Measurements from ENCODE around the gene EIF2B4.

Gene EIF2B4

GRCh38 chr2:27362678-27363420 lies 7.3 kb downstream of the EIF2B4 start:
- H3K79me2 ChIP-seq (ENCODE audit: low read length): peaks cover 9% of the 10 kb centered on the region
- no peak for TF ChIP-seq CTCF (IDR thresholded peaks at IDR 0.05; ENCODE audit: low read depth, low read length)
- no peak for TF ChIP-seq EZH2phosphoT487 (IDR thresholded peaks at IDR 0.05; ENCODE audit: low read depth)
- no peaks in the 10 kb centered on the region for H3K27me3 ChIP-seq (ENCODE audit: low read depth, low read length)
- H3K4me2 ChIP-seq (ENCODE audit: low read length): no peak overlapping the region
- no peaks in the 10 kb centered on the region for H3K9me3 ChIP-seq (ENCODE audit: insufficient read depth, low read length)
- H3K27ac ChIP-seq (ENCODE audit: low read length): no peak overlapping the region
- no peak overlapping the region for H3K4me3 ChIP-seq (ENCODE audit: low read length)
- no peak overlapping the region for H2AFZ ChIP-seq (ENCODE audit: low read depth, low read length)
- no peaks in the 10 kb centered on the region for H4K20me1 ChIP-seq (ENCODE audit: insufficient read depth, low read length)
- H3K9ac ChIP-seq (ENCODE audit: low read length): no peak overlapping the region
- H3K4me1 ChIP-seq (ENCODE audit: low read length): peaks cover 16% of the 10 kb centered on the region
- H3K36me3 ChIP-seq (replicated peaks; ENCODE audit: low read depth, low read length): peaks cover 33% of the 10 kb centered on the region

- Histone ChIP-seq H3K36me3 (replicated peaks; ENCODE audit: low read depth, low read length) (peaks cover 12% of the 10 kb centered on the region), H3K4me3 (ENCODE audit: low read length) (peak within 1 kb of the TSS; percentile 96), H4K20me1 (ENCODE audit: insufficient read depth, low read length) (peaks cover 8% of the 10 kb centered on the region; the same call in 1 of the 2 replicates), H3K27ac (ENCODE audit: low read length) (peak within 1 kb of the TSS; percentile 84), H3K9me3 (ENCODE audit: insufficient read depth, low read length) (no peaks in the 10 kb centered on the region), H3K79me2 (ENCODE audit: low read length) (peaks cover 69% of the 10 kb centered on the region), H3K4me2 (ENCODE audit: low read length) (peak within 1 kb of the TSS; percentile 90), H3K27me3 (ENCODE audit: low read depth, low read length) (no peaks in the 10 kb centered on the region), H2AFZ (ENCODE audit: low read depth, low read length) (peak within 1 kb of the TSS; percentile 75), H3K9ac (ENCODE audit: low read length) (peak within 1 kb of the TSS; percentile 96), H3K4me1 (ENCODE audit: low read length) (peaks cover 16% of the 10 kb centered on the region)
- TF ChIP-seq CTCF (IDR thresholded peaks at IDR 0.05; ENCODE audit: low read depth, low read length) (no peak), EZH2phosphoT487 (IDR thresholded peaks at IDR 0.05; ENCODE audit: low read depth) (no peak)
These were observed 13.6 kb downstream of the EIF2B4 start, which contains the start of gene GTF3C2 for GRCh38 chr2:27356382-27357181. Gene GTF3C2, minus strand, starts transcription at chr2:27356764. Its CDS starts 13,210 bp downstream, at chr2:27343554.

GRCh38 chr2:27356056-27356381 lies 14.1 kb downstream of the EIF2B4 start:
- Histone ChIP-seq H3K9ac (ENCODE audit: low read length) (peak overlapping the region; percentile 96), H3K27me3 (ENCODE audit: low read depth, low read length) (no peaks in the 10 kb centered on the region), H3K79me2 (ENCODE audit: low read length) (peaks cover 73% of the 10 kb centered on the region), H3K27ac (ENCODE audit: low read length) (peak overlapping the region; percentile 84), H3K9me3 (ENCODE audit: insufficient read depth, low read length) (no peaks in the 10 kb centered on the region), H4K20me1 (ENCODE audit: insufficient read depth, low read length) (peaks cover 10% of the 10 kb centered on the region; the same call in 1 of the 2 replicates), H2AFZ (ENCODE audit: low read depth, low read length) (peak overlapping the region; percentile 75; the same call in 1 of the 2 replicates), H3K4me1 (ENCODE audit: low read length) (peaks cover 16% of the 10 kb centered on the region), H3K4me2 (ENCODE audit: low read length) (peak overlapping the region; percentile 90), H3K36me3 (replicated peaks; ENCODE audit: low read depth, low read length) (peaks cover 12% of the 10 kb centered on the region), H3K4me3 (ENCODE audit: low read length) (peak overlapping the region; percentile 96)
- no peak for TF ChIP-seq EZH2phosphoT487 (IDR thresholded peaks at IDR 0.05; ENCODE audit: low read depth)
- no peak for TF ChIP-seq CTCF (IDR thresholded peaks at IDR 0.05; ENCODE audit: low read depth, low read length)

- Histone ChIP-seq H3K4me1 (ENCODE audit: low read length) (peaks cover 16% of the 10 kb centered on the region), H3K79me2 (ENCODE audit: low read length) (peaks cover 88% of the 10 kb centered on the region), H3K27me3 (ENCODE audit: low read depth, low read length) (no peaks in the 10 kb centered on the region), H2AFZ (ENCODE audit: low read depth, low read length) (no peak overlapping the region), H3K9me3 (ENCODE audit: insufficient read depth, low read length) (no peaks in the 10 kb centered on the region), H3K9ac (ENCODE audit: low read length) (no peak overlapping the region), H3K4me3 (ENCODE audit: low read length) (no peak overlapping the region), H3K27ac (ENCODE audit: low read length) (no peak overlapping the region), H3K36me3 (replicated peaks; ENCODE audit: low read depth, low read length) (peaks cover 15% of the 10 kb centered on the region), H3K4me2 (ENCODE audit: low read length) (no peak overlapping the region), H4K20me1 (ENCODE audit: insufficient read depth, low read length) (peaks cover 10% of the 10 kb centered on the region; the same call in 1 of the 2 replicates)
- TF ChIP-seq CTCF (IDR thresholded peaks at IDR 0.05; ENCODE audit: low read depth, low read length) (no peak), EZH2phosphoT487 (IDR thresholded peaks at IDR 0.05; ENCODE audit: low read depth) (no peak)
These were observed 15.6 kb downstream of the EIF2B4 start for GRCh38 chr2:27354597-27354927.
